HL-60 (cell line): ENCODE results near the gene EPHX1.
A peak's percentile ranks its signal among the peaks of the same experiment; 100 is the strongest.
"Not testable (repeated sequence)": the region's sequence is repeated elsewhere in the genome, so short reads cannot be mapped to it uniquely, and the experiment has no call there.

Source experiments
- DNase-seq, 2 experiments: peaks; one replicate each; pipeline ENCODE4 v3.0.0-alpha.2; 2010 to 2020; ENCODE audit warnings: low read depth in 1 of 2, low spot score in 1 of 2
- H3K27ac ChIP-seq: fragments of 250-450 bp; sonication (Bioruptor Pico); replicated peaks from 2 replicates; pipeline ENCODE4 v1.5.1; 2020; ENCODE audit warnings: mild to moderate bottlenecking, moderate library complexity
- H3K27me3 ChIP-seq: fragments of 250-450 bp; sonication (Bioruptor Pico); 2 replicates; pipeline ENCODE4 v1.5.1; 2021; ENCODE audit warnings: mild to moderate bottlenecking, moderate library complexity; ENCODE audit not compliant: insufficient read depth, poor library complexity, severe bottlenecking
- H3K4me3 ChIP-seq: replicated peaks from 2 replicates; pipeline ENCODE4 v1.5.1; 2011; ENCODE audit warnings: mild to moderate bottlenecking, control low read depth, low read length; ENCODE audit not compliant: insufficient read depth
- GABPA ChIP-seq: IDR thresholded peaks from 2 replicates; pipeline ENCODE4 v1.6.1; 2012; ENCODE audit warnings: low read depth
- POLR2AphosphoS5 ChIP-seq: IDR thresholded peaks from 2 replicates; pipeline ENCODE4 v1.6.1; 2012; ENCODE audit warnings: low read depth
- SPI1 ChIP-seq: IDR thresholded peaks from 2 replicates; pipeline ENCODE4 v1.6.1; 2012; ENCODE audit warnings: low read depth, mild to moderate bottlenecking, borderline replicate concordance
- TF ChIP-seq, protein P1 (sequence below): IDR thresholded peaks from one replicate; pipeline ENCODE4 v1.5.1; 2011; ENCODE audit warnings: low read length, control low read depth, inconsistent platforms; ENCODE audit not compliant: insufficient read depth
- TF ChIP-seq, protein P2 (sequence below): IDR thresholded peaks from 2 replicates; pipeline ENCODE4 v1.6.1; 2012; ENCODE audit warnings: low read depth; ENCODE audit not compliant: insufficient replicate concordance

The EPHX1 gene

DNA sequence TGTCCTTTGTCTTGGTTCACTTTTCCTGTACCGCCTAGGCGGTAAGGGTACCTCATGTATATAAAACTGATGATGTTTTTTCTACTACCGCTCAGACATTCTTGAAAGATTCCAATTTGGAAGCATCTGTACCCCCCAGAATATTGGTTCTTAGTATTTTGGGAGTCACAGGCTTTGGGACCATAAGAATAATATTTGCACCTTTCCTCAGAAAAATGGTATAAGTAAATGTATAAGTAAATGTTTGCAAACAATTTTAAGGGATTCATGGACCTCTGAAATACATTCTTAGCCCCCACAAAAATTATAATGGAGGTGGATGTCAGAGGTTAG lies 31.6 kb upstream of the EPHX1 start:
- Histone ChIP-seq H3K27ac (peak overlapping the region; percentile 97), H3K4me3 (peak overlapping the region; percentile 50), H3K27me3 (no peaks in the 10 kb centered on the region)
- no peak for TF ChIP-seq POLR2AphosphoS5
- TF ChIP-seq, protein P1, sequence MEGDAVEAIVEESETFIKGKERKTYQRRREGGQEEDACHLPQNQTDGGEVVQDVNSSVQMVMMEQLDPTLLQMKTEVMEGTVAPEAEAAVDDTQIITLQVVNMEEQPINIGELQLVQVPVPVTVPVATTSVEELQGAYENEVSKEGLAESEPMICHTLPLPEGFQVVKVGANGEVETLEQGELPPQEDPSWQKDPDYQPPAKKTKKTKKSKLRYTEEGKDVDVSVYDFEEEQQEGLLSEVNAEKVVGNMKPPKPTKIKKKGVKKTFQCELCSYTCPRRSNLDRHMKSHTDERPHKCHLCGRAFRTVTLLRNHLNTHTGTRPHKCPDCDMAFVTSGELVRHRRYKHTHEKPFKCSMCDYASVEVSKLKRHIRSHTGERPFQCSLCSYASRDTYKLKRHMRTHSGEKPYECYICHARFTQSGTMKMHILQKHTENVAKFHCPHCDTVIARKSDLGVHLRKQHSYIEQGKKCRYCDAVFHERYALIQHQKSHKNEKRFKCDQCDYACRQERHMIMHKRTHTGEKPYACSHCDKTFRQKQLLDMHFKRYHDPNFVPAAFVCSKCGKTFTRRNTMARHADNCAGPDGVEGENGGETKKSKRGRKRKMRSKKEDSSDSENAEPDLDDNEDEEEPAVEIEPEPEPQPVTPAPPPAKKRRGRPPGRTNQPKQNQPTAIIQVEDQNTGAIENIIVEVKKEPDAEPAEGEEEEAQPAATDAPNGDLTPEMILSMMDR, result no peak
- TF ChIP-seq, protein P2, sequence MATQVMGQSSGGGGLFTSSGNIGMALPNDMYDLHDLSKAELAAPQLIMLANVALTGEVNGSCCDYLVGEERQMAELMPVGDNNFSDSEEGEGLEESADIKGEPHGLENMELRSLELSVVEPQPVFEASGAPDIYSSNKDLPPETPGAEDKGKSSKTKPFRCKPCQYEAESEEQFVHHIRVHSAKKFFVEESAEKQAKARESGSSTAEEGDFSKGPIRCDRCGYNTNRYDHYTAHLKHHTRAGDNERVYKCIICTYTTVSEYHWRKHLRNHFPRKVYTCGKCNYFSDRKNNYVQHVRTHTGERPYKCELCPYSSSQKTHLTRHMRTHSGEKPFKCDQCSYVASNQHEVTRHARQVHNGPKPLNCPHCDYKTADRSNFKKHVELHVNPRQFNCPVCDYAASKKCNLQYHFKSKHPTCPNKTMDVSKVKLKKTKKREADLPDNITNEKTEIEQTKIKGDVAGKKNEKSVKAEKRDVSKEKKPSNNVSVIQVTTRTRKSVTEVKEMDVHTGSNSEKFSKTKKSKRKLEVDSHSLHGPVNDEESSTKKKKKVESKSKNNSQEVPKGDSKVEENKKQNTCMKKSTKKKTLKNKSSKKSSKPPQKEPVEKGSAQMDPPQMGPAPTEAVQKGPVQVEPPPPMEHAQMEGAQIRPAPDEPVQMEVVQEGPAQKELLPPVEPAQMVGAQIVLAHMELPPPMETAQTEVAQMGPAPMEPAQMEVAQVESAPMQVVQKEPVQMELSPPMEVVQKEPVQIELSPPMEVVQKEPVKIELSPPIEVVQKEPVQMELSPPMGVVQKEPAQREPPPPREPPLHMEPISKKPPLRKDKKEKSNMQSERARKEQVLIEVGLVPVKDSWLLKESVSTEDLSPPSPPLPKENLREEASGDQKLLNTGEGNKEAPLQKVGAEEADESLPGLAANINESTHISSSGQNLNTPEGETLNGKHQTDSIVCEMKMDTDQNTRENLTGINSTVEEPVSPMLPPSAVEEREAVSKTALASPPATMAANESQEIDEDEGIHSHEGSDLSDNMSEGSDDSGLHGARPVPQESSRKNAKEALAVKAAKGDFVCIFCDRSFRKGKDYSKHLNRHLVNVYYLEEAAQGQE, result no peak
- no peak for TF ChIP-seq SPI1
- no peak for TF ChIP-seq GABPA
- no peak for DNase-seq

DNA sequence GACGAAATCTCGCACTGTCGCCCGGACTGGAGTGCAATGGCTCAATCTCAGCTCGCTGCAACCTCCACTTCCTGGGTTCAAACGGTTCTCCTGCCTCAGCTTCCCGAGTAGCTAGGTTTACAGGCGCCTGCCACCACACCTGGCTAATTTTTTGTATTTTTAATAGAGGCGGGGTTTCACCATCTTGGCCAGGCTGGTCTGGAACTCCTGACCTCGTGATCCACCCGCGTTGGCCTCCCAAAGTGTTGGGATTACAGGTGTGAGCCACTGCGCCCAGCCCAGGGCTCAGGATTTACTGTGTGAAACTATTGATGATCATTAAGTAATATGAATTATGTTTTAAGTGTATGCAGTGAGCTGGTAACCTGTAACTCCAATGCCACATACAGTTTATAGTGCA lies 30.8 kb upstream of the EPHX1 start:
- not testable (repeated sequence) for DNase-seq, H3K27me3 ChIP-seq
- peak overlapping the region; percentile 97 for H3K27ac ChIP-seq
- H3K4me3 ChIP-seq, result peak overlapping the region; percentile 50

DNA sequence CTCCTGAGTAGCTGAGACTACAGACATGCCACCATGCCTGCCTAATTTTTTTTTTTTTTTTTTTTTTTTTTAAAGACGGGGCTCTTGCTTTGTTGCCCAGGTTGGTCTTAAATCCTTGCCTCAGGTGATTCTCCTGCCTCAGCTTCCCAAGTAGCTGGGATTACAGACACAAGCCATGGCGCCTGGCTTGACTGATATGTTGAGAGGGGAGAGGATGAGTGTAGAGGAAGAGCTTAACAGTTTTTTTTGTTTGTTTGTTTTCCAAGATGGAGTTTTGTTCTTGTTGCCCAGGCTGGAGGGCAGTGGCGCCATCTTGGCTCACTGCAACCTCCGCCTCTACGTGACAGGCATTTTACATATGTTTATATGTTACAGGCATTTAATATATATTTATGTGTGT lies 29.8 kb upstream of the EPHX1 start:
- DNase-seq, result no peak
- no peak overlapping the region for H3K27ac ChIP-seq
- H3K27me3 ChIP-seq, result no peaks in the 10 kb centered on the region
- H3K4me3 ChIP-seq, result no peak overlapping the region
- no peak for TF ChIP-seq SPI1
- TF ChIP-seq POLR2AphosphoS5, result no peak
- TF ChIP-seq, protein P2, result no peak
- TF ChIP-seq GABPA, result no peak
- TF ChIP-seq, protein P1, result no peak

DNA sequence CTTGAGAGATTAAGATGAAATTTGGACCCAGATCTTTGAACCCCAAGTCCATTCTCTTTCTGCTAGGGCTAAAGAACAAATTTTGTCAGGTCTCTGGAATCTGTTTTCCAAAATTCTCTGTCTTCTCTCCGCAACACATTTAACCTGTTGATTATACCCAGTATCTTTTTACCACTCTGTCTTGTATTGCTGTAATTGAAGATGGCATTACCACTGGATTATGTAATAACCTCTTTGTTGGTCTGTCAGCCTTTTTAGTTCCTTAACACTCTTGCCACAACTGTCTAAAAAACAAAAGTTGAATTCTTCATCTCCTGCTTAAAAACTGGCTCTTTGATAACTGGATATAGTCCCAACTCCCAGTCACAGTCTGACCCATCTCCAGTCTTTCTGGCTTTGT lies 29.3 kb upstream of the EPHX1 start:
- DNase-seq, result peak in 1 of 2 experiments; percentile 20
- H3K27me3 ChIP-seq, result no peaks in the 10 kb centered on the region
- TF ChIP-seq, protein P2, result no peak
- TF ChIP-seq, protein P1, result no peak
- TF ChIP-seq POLR2AphosphoS5 (no peak), SPI1 (no peak), GABPA (no peak)
- no peak overlapping the region for H3K4me3 ChIP-seq
- peak overlapping the region; percentile 32 for H3K27ac ChIP-seq

DNA sequence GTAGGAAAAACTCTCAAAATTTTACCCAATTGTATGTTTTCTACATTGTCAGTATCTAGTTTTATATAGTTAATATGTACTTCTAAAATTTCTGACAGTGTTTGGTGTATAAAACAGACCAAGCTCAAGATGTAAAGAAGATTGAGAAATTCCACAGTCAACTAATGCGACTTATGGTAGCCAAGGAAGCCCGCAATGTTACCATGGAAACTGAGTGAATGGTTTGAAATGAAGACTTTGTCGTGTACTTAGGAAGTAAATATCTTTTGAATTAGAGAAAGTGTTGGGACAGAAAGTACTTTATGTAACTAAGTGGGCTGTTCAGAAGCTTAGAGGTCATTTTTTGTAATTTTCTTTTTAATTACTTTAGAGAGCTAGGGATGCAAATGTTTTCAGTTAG lies 20.8 kb upstream of the EPHX1 start:
- H3K27me3 ChIP-seq, H3K4me3 ChIP-seq, H3K27ac ChIP-seq, DNase-seq: not testable (repeated sequence)
